Measurements from ENCODE around the gene ARHGEF1.

Gene ARHGEF1, protein sequence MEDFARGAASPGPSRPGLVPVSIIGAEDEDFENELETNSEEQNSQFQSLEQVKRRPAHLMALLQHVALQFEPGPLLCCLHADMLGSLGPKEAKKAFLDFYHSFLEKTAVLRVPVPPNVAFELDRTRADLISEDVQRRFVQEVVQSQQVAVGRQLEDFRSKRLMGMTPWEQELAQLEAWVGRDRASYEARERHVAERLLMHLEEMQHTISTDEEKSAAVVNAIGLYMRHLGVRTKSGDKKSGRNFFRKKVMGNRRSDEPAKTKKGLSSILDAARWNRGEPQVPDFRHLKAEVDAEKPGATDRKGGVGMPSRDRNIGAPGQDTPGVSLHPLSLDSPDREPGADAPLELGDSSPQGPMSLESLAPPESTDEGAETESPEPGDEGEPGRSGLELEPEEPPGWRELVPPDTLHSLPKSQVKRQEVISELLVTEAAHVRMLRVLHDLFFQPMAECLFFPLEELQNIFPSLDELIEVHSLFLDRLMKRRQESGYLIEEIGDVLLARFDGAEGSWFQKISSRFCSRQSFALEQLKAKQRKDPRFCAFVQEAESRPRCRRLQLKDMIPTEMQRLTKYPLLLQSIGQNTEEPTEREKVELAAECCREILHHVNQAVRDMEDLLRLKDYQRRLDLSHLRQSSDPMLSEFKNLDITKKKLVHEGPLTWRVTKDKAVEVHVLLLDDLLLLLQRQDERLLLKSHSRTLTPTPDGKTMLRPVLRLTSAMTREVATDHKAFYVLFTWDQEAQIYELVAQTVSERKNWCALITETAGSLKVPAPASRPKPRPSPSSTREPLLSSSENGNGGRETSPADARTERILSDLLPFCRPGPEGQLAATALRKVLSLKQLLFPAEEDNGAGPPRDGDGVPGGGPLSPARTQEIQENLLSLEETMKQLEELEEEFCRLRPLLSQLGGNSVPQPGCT

GRCh38 chr19:41882568-41883462 is at the start of gene ARHGEF1:
ARHGEF1 (plus strand) TSS chr19:41883184; CDS start chr19:41888083, 4,899 bp downstream.
- H3K9me3 ChIP-seq (ENCODE audit: control insufficient read depth, insufficient read depth, low read length), result no peaks in the 10 kb centered on the region
- peak within 1 kb of the TSS; percentile 97 for H3K9ac ChIP-seq (ENCODE audit: low read depth, low read length)
- no peaks in the 10 kb centered on the region for H3K36me3 ChIP-seq (ENCODE audit: insufficient read depth, low read length)
- H3K4me1 ChIP-seq (ENCODE audit: insufficient read depth, low read length), result peaks cover 10% of the 10 kb centered on the region

DNA sequence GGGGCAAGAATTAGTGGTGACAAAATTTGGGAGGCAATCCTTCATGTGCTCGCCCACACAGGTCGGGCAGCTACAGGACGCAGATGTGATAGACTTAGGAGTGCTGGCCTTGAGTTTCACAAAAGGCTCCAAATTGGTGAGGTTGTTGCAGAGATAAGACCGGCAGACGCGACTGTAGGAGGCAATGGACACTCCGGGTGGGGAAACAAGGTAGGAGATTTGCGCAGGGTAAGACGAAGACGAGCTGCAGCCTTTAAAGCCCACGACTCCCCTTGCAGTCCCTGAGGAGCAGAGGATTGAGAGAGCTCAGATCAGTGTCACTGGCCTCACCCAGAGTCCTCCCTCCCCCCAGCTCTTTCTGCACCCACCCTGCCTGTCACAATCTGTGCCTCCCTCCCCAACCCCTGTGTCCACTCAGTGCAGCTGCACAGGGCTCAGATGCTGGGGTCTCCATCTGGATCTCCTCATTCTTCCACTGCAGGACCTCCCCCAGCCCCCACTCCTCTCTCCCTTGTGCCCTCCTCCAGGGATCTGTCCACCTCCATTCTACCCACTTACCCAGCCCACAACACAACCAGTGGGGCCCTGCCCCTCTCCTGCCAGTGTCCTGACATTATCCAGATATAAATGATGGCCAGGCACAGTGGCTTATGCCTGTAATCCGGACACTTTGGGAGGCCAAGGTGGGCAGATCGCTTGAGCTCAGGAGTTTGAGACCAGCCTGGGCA is 44.8 kb upstream of the ARHGEF1 start:
- Histone ChIP-seq H3K9ac (ENCODE audit: low read depth, low read length) (no peak overlapping the region), H3K36me3 (ENCODE audit: insufficient read depth, low read length) (no peaks in the 10 kb centered on the region), H3K4me1 (ENCODE audit: insufficient read depth, low read length) (peaks cover 4% of the 10 kb centered on the region; the same call in 1 of the 2 replicates), H3K9me3 (ENCODE audit: control insufficient read depth, insufficient read depth, low read length) (no peaks in the 10 kb centered on the region)

DNA sequence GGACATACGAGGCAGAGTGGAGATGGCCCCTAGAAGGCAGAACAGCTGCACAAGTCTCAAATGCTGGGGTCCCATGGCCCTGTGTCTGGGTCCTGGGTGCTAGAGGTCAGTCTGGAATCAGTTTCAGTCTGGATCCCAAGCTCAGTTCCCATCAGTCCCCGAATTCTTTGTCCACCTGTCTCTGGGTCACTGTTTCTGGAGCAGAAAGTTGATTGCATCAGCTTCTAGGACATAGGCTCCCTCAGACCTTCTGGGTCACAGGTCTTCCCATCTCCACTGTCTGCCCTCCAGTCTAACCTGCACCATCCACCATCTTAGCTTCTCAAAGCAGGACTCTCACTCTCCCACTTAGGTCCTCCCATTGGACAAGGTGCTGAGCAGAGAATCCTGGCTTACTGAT is 43.8 kb upstream of the ARHGEF1 start:
- Histone ChIP-seq H3K36me3 (ENCODE audit: insufficient read depth, low read length) (no peaks in the 10 kb centered on the region), H3K9me3 (ENCODE audit: control insufficient read depth, insufficient read depth, low read length) (no peaks in the 10 kb centered on the region), H3K9ac (ENCODE audit: low read depth, low read length) (no peak overlapping the region), H3K4me1 (ENCODE audit: insufficient read depth, low read length) (peaks cover 4% of the 10 kb centered on the region; the same call in 1 of the 2 replicates)

DNA sequence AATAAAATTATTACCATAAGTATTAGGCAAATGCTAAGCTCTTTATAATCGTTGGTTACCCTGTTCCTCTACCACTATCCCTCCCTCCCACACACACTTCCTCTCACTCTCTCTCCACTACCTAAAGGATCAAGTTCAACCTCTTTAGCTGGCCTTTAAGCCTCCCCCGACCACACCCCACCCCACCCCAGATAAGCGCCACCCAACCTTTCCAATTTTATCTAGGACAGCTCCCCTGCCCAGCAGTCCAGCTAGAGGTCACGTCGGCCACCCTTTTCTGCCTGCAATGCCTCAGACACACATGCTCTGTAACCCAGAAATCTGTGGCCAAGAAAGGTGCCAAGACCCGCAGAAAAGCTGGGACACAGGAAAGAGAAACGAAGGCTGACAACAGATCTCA is 39.6 kb upstream of the ARHGEF1 start:
- no peaks in the 10 kb centered on the region for H3K9me3 ChIP-seq (ENCODE audit: control insufficient read depth, insufficient read depth, low read length)
- no peak overlapping the region for H3K9ac ChIP-seq (ENCODE audit: low read depth, low read length)
- no peaks in the 10 kb centered on the region for H3K4me1 ChIP-seq (ENCODE audit: insufficient read depth, low read length)
- H3K36me3 ChIP-seq (ENCODE audit: insufficient read depth, low read length), result no peaks in the 10 kb centered on the region

- H3K9me3 ChIP-seq (ENCODE audit: control insufficient read depth, insufficient read depth, low read length), result no peaks in the 10 kb centered on the region
- no peaks in the 10 kb centered on the region for H3K36me3 ChIP-seq (ENCODE audit: insufficient read depth, low read length)
- H3K9ac ChIP-seq (ENCODE audit: low read depth, low read length), result no peak within 1 kb of the TSS
- no peaks in the 10 kb centered on the region for H3K4me1 ChIP-seq (ENCODE audit: insufficient read depth, low read length)
These were observed 38.4 kb upstream of the ARHGEF1 start, which contains the start of gene LYPD4 for GRCh38 chr19:41844601-41845000. LYPD4 (minus strand) TSS chr19:41844683; CDS start chr19:41839285, 5,398 bp downstream.

GRCh38 chr19:41845001-41845050 is 38.2 kb upstream of the ARHGEF1 start, which contains the start of gene DMRTC2:
DMRTC2 (plus strand) TSS chr19:41845042; CDS start chr19:41847429, 2,387 bp downstream.
- H3K9me3 ChIP-seq (ENCODE audit: control insufficient read depth, insufficient read depth, low read length), result no peaks in the 10 kb centered on the region
- H3K36me3 ChIP-seq (ENCODE audit: insufficient read depth, low read length), result no peaks in the 10 kb centered on the region
- no peaks in the 10 kb centered on the region for H3K4me1 ChIP-seq (ENCODE audit: insufficient read depth, low read length)
- H3K9ac ChIP-seq (ENCODE audit: low read depth, low read length), result no peak within 1 kb of the TSS

DNA sequence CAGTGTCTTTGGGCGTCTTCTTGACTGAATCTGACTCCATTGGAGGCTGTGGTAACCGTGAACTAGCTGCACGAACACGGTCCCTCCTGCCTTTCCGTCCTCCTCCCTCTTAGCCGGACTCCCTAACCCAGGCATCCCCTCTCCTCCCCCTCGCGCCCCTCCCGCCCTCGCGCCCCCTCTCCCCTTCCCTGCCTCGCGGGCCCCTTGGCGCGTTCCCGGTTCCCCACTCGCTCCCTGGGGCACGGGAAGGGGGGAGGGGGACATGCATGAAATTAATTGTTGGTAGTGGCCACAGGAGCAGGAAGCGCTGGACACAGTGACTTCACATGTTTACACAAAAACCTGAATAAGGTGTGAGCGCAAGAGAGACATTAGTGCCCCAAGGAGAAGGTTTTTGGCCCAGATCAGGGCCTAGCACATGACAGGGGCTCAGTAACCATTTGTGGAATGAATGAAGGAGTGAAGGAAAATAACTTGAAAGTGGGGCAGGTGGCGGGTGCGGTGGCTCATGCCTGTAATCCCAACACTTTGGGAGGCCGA is 37.9 kb upstream of the ARHGEF1 start:
- no peak overlapping the region for H3K9ac ChIP-seq (ENCODE audit: low read depth, low read length)
- no peaks in the 10 kb centered on the region for H3K9me3 ChIP-seq (ENCODE audit: control insufficient read depth, insufficient read depth, low read length)
- H3K36me3 ChIP-seq (ENCODE audit: insufficient read depth, low read length), result no peaks in the 10 kb centered on the region
- H3K4me1 ChIP-seq (ENCODE audit: insufficient read depth, low read length), result no peaks in the 10 kb centered on the region

- H3K9ac ChIP-seq (ENCODE audit: low read depth, low read length), result no peak overlapping the region
- H3K36me3 ChIP-seq (ENCODE audit: insufficient read depth, low read length), result no peaks in the 10 kb centered on the region
- no peaks in the 10 kb centered on the region for H3K4me1 ChIP-seq (ENCODE audit: insufficient read depth, low read length)
- no peaks in the 10 kb centered on the region for H3K9me3 ChIP-seq (ENCODE audit: control insufficient read depth, insufficient read depth, low read length)
These were observed 35.5 kb upstream of the ARHGEF1 start for GRCh38 chr19:41847351-41848105.

GRCh38 chr19:41848666-41849065 is 34.3 kb upstream of the ARHGEF1 start:
- Histone ChIP-seq H3K9me3 (ENCODE audit: control insufficient read depth, insufficient read depth, low read length) (no peaks in the 10 kb centered on the region), H3K9ac (ENCODE audit: low read depth, low read length) (no peak overlapping the region), H3K36me3 (ENCODE audit: insufficient read depth, low read length) (no peaks in the 10 kb centered on the region), H3K4me1 (ENCODE audit: insufficient read depth, low read length) (no peaks in the 10 kb centered on the region)

DNA sequence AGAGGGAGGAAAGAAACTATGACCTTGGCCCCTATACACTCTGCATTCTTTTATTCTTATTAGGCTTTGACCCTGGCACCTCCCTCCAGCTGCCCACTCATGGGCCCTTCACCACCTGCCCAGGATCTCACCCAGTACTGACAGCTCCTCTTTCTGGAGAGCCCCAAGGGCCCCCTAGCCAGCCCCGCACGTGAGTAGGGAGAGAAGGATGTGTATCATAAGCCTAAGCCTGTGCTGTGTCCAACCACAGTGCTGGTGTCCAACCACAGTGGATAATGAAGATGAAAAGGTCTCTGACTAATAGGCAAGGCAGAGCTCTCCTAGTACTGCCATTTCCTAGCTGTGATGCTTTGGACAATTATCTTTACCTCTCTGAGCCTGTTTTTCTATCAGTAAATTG is 33.9 kb upstream of the ARHGEF1 start:
- Histone ChIP-seq H3K9me3 (ENCODE audit: control insufficient read depth, insufficient read depth, low read length) (no peaks in the 10 kb centered on the region), H3K9ac (ENCODE audit: low read depth, low read length) (no peak overlapping the region), H3K36me3 (ENCODE audit: insufficient read depth, low read length) (no peaks in the 10 kb centered on the region), H3K4me1 (ENCODE audit: insufficient read depth, low read length) (no peaks in the 10 kb centered on the region)

GRCh38 chr19:41850381-41850780 is 32.6 kb upstream of the ARHGEF1 start:
- H3K36me3 ChIP-seq (ENCODE audit: insufficient read depth, low read length), result no peaks in the 10 kb centered on the region
- no peak overlapping the region for H3K9ac ChIP-seq (ENCODE audit: low read depth, low read length)
- H3K9me3 ChIP-seq (ENCODE audit: control insufficient read depth, insufficient read depth, low read length), result no peaks in the 10 kb centered on the region
- H3K4me1 ChIP-seq (ENCODE audit: insufficient read depth, low read length), result no peaks in the 10 kb centered on the region

DNA sequence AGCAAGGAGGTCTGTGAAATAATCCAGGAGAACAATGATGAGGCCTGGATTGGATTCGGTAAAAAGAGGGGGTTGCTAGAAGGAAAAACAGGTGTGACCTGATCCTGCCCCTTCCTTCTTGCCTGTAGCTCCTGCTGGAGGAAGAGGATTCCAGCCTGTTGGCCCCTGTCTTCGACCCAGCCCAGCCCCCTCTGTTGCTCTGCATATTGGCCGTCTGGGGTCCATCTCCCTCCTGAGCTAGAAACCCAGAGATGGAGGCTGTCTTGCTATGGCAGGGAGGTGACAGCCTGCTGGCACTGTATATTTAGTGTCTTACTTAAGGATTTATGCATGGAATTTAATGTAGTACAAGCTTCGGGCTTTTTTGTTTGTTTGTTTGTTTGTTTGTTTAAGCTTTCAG is 31.5 kb upstream of the ARHGEF1 start:
- no peaks in the 10 kb centered on the region for H3K4me1 ChIP-seq (ENCODE audit: insufficient read depth, low read length)
- H3K9ac ChIP-seq (ENCODE audit: low read depth, low read length), result no peak overlapping the region
- H3K36me3 ChIP-seq (ENCODE audit: insufficient read depth, low read length), result no peaks in the 10 kb centered on the region
- H3K9me3 ChIP-seq (ENCODE audit: control insufficient read depth, insufficient read depth, low read length), result no peaks in the 10 kb centered on the region

- Histone ChIP-seq H3K36me3 (ENCODE audit: insufficient read depth, low read length) (no peaks in the 10 kb centered on the region), H3K4me1 (ENCODE audit: insufficient read depth, low read length) (no peaks in the 10 kb centered on the region), H3K9me3 (ENCODE audit: control insufficient read depth, insufficient read depth, low read length) (no peaks in the 10 kb centered on the region)
These were observed 29.6 kb upstream of the ARHGEF1 start for GRCh38 chr19:41853344-41853743.

More at GRCh38 chr19:41853344-41853743, 29.6 kb upstream of the ARHGEF1 start:
- H3K9ac ChIP-seq (ENCODE audit: low read depth, low read length), result no peak overlapping the region

All from ES-I3 (cell line).